ENCODE data around the gene THADA. TPM values are rescaled to one million over a fixed set of nuclear protein-coding genes. Genes with fewer than 3 reads are reported as not detected.
"Not testable (repeated sequence)": the region's sequence is repeated elsewhere in the genome, so short reads cannot be mapped to it uniquely, and the experiment has no call there.

THADA gene
- total RNA-seq, 1 experiment from 2014 or later: 20.1 TPM

DNA sequence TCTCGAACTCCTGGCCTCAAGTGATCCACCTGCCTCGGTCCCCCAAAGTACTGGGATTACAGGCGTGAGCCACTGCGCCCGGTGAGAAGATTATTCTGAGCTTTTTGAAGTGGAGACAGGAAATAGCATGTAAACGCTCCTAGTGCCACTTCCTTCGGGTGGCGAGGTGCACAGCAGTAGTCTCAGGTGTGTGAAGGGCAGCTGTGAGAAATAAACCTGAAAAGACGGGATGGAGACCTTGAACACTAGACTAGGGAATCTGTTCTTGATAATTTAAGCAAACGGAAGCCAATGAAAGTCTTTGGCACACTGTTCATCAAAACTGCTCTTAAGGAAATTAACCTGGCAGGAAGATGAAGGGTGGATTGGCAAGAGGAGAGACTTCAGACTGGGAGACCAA lies 40.8 kb upstream of the THADA start:
- peaks cover 16 to 19% of the 10 kb centered on the region in 2 experiments for H3K4me1 Mint-ChIP-seq
- H2BK120ac ChIP-seq (ENCODE audit: low read depth, low read length, poor library complexity, severe bottlenecking): no peak overlapping the region
- peaks cover 4 to 8% of the 10 kb centered on the region in 2 experiments; a peak in 4 of 5 replicates for H3K9me3 Mint-ChIP-seq
- H2BK12ac ChIP-seq (ENCODE audit: insufficient read length, low read depth, low read length): no peak overlapping the region
- H3K23me2 ChIP-seq (ENCODE audit: insufficient read length, low read depth, low read length, poor library complexity, severe bottlenecking): peaks cover 10% of the 10 kb centered on the region
- DNase-seq: no peak
- H3K18ac ChIP-seq (ENCODE audit: insufficient read length, low read depth, low read length): no peak overlapping the region
- H2AFZ ChIP-seq (ENCODE audit: low read length): peak overlapping the region; percentile 76
- no peaks in the 10 kb centered on the region for H4K20me1 ChIP-seq (ENCODE audit: control insufficient read depth, insufficient read depth, insufficient read length)
- peaks cover 0 to 8% (median 0%) of the 10 kb centered on the region in 3 experiments; a peak in 3 of 7 replicates for H3K36me3 Mint-ChIP-seq (ENCODE audit: insufficient read depth in 1 of 3, low read depth in 3 of 3)
- no peaks in the 10 kb centered on the region for H3K79me2 ChIP-seq (ENCODE audit: insufficient read depth, low read length)
- TF ChIP-seq, protein P1, sequence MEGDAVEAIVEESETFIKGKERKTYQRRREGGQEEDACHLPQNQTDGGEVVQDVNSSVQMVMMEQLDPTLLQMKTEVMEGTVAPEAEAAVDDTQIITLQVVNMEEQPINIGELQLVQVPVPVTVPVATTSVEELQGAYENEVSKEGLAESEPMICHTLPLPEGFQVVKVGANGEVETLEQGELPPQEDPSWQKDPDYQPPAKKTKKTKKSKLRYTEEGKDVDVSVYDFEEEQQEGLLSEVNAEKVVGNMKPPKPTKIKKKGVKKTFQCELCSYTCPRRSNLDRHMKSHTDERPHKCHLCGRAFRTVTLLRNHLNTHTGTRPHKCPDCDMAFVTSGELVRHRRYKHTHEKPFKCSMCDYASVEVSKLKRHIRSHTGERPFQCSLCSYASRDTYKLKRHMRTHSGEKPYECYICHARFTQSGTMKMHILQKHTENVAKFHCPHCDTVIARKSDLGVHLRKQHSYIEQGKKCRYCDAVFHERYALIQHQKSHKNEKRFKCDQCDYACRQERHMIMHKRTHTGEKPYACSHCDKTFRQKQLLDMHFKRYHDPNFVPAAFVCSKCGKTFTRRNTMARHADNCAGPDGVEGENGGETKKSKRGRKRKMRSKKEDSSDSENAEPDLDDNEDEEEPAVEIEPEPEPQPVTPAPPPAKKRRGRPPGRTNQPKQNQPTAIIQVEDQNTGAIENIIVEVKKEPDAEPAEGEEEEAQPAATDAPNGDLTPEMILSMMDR (conservative IDR thresholded peaks at IDR 0.05): no peak
- peak overlapping the region; percentile 86 for H3K4me2 ChIP-seq (ENCODE audit: insufficient read depth, insufficient read length, low read length)
- no peaks in the 10 kb centered on the region for H3K79me1 ChIP-seq (ENCODE audit: insufficient read depth, low read depth, low read length, poor library complexity, severe bottlenecking)
- peaks cover 28% of the 10 kb centered on the region for H3K27me3 Mint-ChIP-seq (ENCODE audit: low read depth)
- no peak overlapping the region for H2BK5ac ChIP-seq (ENCODE audit: insufficient read length, low read length)
- H4K8ac ChIP-seq (replicated peaks; ENCODE audit: insufficient read length, low read depth, low read length): no peak overlapping the region
- no peak overlapping the region for H3K27ac ChIP-seq (ENCODE audit: insufficient read length, low read depth, low read length)
- no peak overlapping the region for H3K27ac Mint-ChIP-seq
- H3K9ac ChIP-seq (ENCODE audit: extremely low read depth, insufficient read length, low read length): peak overlapping the region; percentile 10
- H3K14ac ChIP-seq (ENCODE audit: insufficient read depth, low read length): no peak overlapping the region
- no CpG with 5 or more reads among the region's 10 CpGs for WGBS (ENCODE audit: extremely low coverage, insufficient read length, low lambda C conversion rate)
- H3K27me3 ChIP-seq (ENCODE audit: insufficient read depth, low read length): no peaks in the 10 kb centered on the region; the same call in 1 of the 2 replicates
- no peak overlapping the region for H4K91ac ChIP-seq (ENCODE audit: insufficient read length, low read depth, low read length)
- H2AK5ac ChIP-seq (ENCODE audit: insufficient read length, low read length): no peak overlapping the region
- H3K4me3 Mint-ChIP-seq: peak overlapping the region; percentile 70 to 81
- H3K4ac ChIP-seq (ENCODE audit: low read depth, low read length): no peak overlapping the region
- no peak overlapping the region for H4K5ac ChIP-seq (ENCODE audit: insufficient read length, low read depth, low read length)
- H3K56ac ChIP-seq (ENCODE audit: insufficient read length, low read depth, low read length): no peak overlapping the region
- no peak overlapping the region for H3K23ac ChIP-seq (ENCODE audit: insufficient read length, low read depth, low read length)
- no peak overlapping the region for H3T11ph ChIP-seq (ENCODE audit: low read length)
- no peak overlapping the region for H2BK15ac ChIP-seq (ENCODE audit: low read depth, low read length)
- no peaks in the 10 kb centered on the region for H3K4me1 ChIP-seq (ENCODE audit: insufficient read depth, low read length)
- H3K9me3 ChIP-seq (ENCODE audit: control insufficient read depth, low read depth, low read length): no peaks in the 10 kb centered on the region
- H2BK20ac ChIP-seq (ENCODE audit: low read depth, low read length, poor library complexity, severe bottlenecking): no peak overlapping the region

DNA sequence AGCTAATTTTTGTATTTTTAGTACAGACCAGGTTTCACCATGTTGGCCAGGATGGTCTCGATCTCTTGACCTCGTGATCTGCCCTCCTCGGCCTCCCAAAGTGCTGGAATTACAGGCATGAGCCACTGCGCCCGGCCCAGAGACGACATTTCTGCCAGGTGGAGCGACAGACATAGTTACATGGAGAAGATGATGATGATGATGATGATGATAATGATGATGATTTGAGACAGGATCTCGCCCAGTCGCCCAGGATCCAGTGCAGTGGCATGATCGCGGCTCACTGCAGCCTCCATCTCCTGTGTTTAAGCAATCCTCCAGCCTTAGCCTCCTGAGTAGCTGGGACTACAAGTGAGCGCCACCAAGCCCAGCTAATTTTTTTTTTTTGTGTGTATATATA lies 40.3 kb upstream of the THADA start:
- Mint-ChIP-seq H3K27me3 (ENCODE audit: low read depth) (peaks cover 28% of the 10 kb centered on the region), H3K4me3 (peak overlapping the region in 1 of 2 experiments; percentile 53; a peak in 2 of 5 replicates), H3K4me1 (peaks cover 16 to 19% of the 10 kb centered on the region in 2 experiments)
- Histone ChIP-seq H3K23me2 (ENCODE audit: insufficient read length, low read depth, low read length, poor library complexity, severe bottlenecking) (peaks cover 10% of the 10 kb centered on the region), H3K4me2 (ENCODE audit: insufficient read depth, insufficient read length, low read length) (peak overlapping the region; percentile 86)
- not testable (repeated sequence) for H2BK12ac ChIP-seq (ENCODE audit: insufficient read length, low read depth, low read length); H3K23ac ChIP-seq (ENCODE audit: insufficient read length, low read depth, low read length); H2BK5ac ChIP-seq (ENCODE audit: insufficient read length, low read length); H2BK20ac ChIP-seq (ENCODE audit: low read depth, low read length, poor library complexity, severe bottlenecking); H3K36me3 Mint-ChIP-seq (ENCODE audit: insufficient read depth in 1 of 3, low read depth in 3 of 3); H3K4ac ChIP-seq (ENCODE audit: low read depth, low read length); H3K9me3 Mint-ChIP-seq; DNase-seq; H3K9ac ChIP-seq (ENCODE audit: extremely low read depth, insufficient read length, low read length); H3K79me2 ChIP-seq (ENCODE audit: insufficient read depth, low read length); H3K14ac ChIP-seq (ENCODE audit: insufficient read depth, low read length); H2AFZ ChIP-seq (ENCODE audit: low read length); H3K27me3 ChIP-seq (ENCODE audit: insufficient read depth, low read length); H3K27ac Mint-ChIP-seq; H4K5ac ChIP-seq (ENCODE audit: insufficient read length, low read depth, low read length); H2BK120ac ChIP-seq (ENCODE audit: low read depth, low read length, poor library complexity, severe bottlenecking); H3K79me1 ChIP-seq (ENCODE audit: insufficient read depth, low read depth, low read length, poor library complexity, severe bottlenecking); H3K27ac ChIP-seq (ENCODE audit: insufficient read length, low read depth, low read length); H3K9me3 ChIP-seq (ENCODE audit: control insufficient read depth, low read depth, low read length); H3K18ac ChIP-seq (ENCODE audit: insufficient read length, low read depth, low read length); H2BK15ac ChIP-seq (ENCODE audit: low read depth, low read length); H4K91ac ChIP-seq (ENCODE audit: insufficient read length, low read depth, low read length); H4K8ac ChIP-seq (replicated peaks; ENCODE audit: insufficient read length, low read depth, low read length); H3T11ph ChIP-seq (ENCODE audit: low read length); H2AK5ac ChIP-seq (ENCODE audit: insufficient read length, low read length); H3K56ac ChIP-seq (ENCODE audit: insufficient read length, low read depth, low read length); H4K20me1 ChIP-seq (ENCODE audit: control insufficient read depth, insufficient read depth, insufficient read length); H3K4me1 ChIP-seq (ENCODE audit: insufficient read depth, low read length)
- WGBS (ENCODE audit: extremely low coverage, insufficient read length, low lambda C conversion rate): no CpG with 5 or more reads among the region's 12 CpGs

Measured in H9 (cell line).